Peyer's patch (tissue), 4 donors: ENCODE measurements around the gene ARMC8.

Experiments
- CTCF ChIP-seq, 6 experiments: fragments of 450-650 bp in 4 of 6; fragments of 200-600 bp in 2 of 6; sonication (generic) in 1 of 6; IDR thresholded peaks; one replicate each; pipeline ENCODE4 v1.5.1; 2017 to 2019; ENCODE audit warnings: antibody characterized with exemption in 6 of 6, mild to moderate bottlenecking in 3 of 6, moderate library complexity in 1 of 6
- POLR2A ChIP-seq, 2 donors: fragments of 450-650 bp; IDR thresholded peaks; one replicate each; pipeline ENCODE4 v1.5.1; 2017; ENCODE audit warnings: antibody characterized with exemption in 2 of 2, mild to moderate bottlenecking in 2 of 2, moderate library complexity in 2 of 2

GRCh38 chr3:138220242-138220641, 33.1 kb downstream of the ARMC8 start:
- TF ChIP-seq POLR2A (IDR thresholded peaks at IDR 0.05) (no peak), CTCF (IDR thresholded peaks at IDR 0.05) (no peak)
